ENCODE data around the gene ACSL5. TPM values are rescaled to one million over a fixed set of nuclear protein-coding genes. Genes with fewer than 3 reads are reported as not detected.

ACSL5 gene
- total RNA-seq, 2 experiments from 2014 or later, result 25.3 to 25.4 TPM

DNA sequence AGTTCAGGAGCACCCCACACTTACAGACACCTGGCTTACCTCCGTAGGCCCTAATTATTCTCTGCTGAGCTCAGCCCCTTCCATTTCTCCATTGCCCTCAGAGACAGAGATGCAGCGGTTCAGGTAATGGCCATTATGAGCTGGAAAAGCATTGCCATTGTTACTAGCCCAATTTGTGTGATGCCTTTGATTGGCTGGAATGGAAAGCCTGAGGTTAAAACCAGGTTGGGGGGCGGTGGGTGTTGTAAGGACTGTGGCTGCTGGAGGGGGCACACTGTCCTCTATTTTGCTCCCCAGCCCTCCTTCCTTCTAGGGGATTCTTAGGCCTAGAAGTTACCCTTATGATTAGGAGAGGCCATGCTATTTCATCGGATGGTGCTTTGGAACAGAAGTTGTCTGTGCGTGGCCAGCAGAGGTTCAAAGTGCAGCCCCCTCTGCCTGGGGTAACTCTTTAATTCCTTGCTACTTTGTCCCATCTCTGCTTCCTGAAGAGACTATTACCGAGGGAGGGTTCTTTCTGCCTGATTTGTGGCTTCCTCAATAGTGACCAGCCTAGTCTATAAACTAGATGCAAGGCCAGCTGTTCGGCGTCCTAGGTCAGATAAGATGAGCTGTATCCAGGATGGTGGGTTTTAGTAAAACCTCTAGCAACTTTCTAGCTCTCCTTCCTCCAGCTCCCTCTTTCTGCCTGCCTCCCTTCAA lies 14.2 kb upstream of the ACSL5 start:
- TF ChIP-seq, protein P1, sequence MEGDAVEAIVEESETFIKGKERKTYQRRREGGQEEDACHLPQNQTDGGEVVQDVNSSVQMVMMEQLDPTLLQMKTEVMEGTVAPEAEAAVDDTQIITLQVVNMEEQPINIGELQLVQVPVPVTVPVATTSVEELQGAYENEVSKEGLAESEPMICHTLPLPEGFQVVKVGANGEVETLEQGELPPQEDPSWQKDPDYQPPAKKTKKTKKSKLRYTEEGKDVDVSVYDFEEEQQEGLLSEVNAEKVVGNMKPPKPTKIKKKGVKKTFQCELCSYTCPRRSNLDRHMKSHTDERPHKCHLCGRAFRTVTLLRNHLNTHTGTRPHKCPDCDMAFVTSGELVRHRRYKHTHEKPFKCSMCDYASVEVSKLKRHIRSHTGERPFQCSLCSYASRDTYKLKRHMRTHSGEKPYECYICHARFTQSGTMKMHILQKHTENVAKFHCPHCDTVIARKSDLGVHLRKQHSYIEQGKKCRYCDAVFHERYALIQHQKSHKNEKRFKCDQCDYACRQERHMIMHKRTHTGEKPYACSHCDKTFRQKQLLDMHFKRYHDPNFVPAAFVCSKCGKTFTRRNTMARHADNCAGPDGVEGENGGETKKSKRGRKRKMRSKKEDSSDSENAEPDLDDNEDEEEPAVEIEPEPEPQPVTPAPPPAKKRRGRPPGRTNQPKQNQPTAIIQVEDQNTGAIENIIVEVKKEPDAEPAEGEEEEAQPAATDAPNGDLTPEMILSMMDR (conservative IDR thresholded peaks at IDR 0.05; ENCODE audit: low read length), result no peak
- TF ChIP-seq EZH2phosphoT487 (IDR thresholded peaks at IDR 0.05; ENCODE audit: borderline replicate concordance, low read depth, low read length), result no peak
- CTCF ChIA-PET (ENCODE audit: unreplicated experiment), result no interaction called here
- Histone ChIP-seq H3K9me3 (ENCODE audit: low read length) (no peaks in the 10 kb centered on the region), H3K4me2 (ENCODE audit: low read length) (no peak overlapping the region), H3K9me2 (ENCODE audit: insufficient read depth, low read length) (no peaks in the 10 kb centered on the region), H3K27ac (ENCODE audit: low read depth, low read length, poor library complexity, severe bottlenecking) (no peak overlapping the region), H3K79me2 (ENCODE audit: insufficient read depth, low read depth, low read length) (no peaks in the 10 kb centered on the region), H3K4me3 (ENCODE audit: low read depth, low read length, poor library complexity, severe bottlenecking) (no peak overlapping the region), H3K36me3 (ENCODE audit: insufficient read depth, low read length) (no peaks in the 10 kb centered on the region), H3K4me1 (ENCODE audit: insufficient read depth, low read length, poor library complexity, severe bottlenecking) (no peaks in the 10 kb centered on the region), H4K20me1 (ENCODE audit: insufficient read depth, low read length) (no peaks in the 10 kb centered on the region), H2AFZ (ENCODE audit: low read length) (no peak overlapping the region)
- no TSS peak for BruUV-seq (replicated peaks)
- POLR2A ChIA-PET, result interaction anchor here (0.7 to 1.7 kb wide), 2 partner anchors 8 to 12 kb away, joined by 3 to 8 read pairs; no protein-coding TSS in a partner anchor
- intact Hi-C loops (cut with micrococcal nuclease; ENCODE audit: unreplicated experiment), result no loop called here
- DNase-seq (ENCODE audit: low spot score), result no peak

DNA sequence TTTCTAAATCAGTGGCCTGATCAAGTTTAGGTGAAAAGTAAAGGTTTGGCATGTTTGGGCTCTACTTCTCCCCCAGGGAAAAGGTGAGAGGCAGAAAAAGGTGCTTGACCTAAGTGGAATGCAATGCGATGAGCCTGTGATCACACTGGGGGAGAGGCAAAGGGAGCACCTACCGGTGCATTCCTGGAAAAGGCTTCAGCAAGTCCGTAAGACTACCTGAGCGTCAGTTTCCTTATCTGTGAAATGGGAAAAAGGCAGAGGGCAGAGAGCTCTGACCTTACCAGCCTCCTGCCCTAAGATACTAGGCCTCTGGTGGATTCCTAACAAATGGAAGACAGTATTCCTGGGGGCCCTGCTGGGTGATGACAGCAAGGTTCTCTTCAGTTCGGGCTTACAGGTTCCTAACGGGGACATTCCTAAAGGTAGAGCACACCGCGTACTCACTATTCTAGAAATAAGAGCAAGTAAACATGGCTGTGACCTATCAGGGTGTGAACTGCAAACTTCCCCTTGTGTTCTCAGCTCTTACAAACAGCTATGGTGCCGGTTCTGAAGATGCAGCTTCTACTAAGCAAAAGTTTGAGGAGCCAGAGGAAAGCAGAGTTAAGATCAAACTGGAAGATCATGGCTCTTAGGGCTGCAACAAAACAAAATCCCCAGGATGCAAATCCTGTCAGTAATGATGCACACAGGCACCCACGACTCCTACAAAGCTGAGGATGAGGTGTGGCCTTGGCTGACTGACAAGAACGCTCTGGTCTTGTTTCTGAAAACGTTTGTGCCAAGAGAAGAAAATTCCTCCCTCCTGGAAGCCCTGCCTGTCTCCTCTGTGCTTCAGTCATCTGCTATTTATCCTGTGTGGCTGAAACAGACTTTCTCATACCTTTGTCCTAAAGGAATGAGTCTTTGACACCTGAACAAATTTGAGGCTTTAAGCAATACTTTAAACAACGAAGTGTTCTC lies 13.3 kb upstream of the ACSL5 start:
- DNase-seq (ENCODE audit: low spot score), result no peak
- Histone ChIP-seq H2AFZ (ENCODE audit: low read length) (no peak overlapping the region), H3K9me2 (ENCODE audit: insufficient read depth, low read length) (no peaks in the 10 kb centered on the region), H3K9me3 (ENCODE audit: low read length) (no peaks in the 10 kb centered on the region), H4K20me1 (ENCODE audit: insufficient read depth, low read length) (no peaks in the 10 kb centered on the region), H3K4me3 (ENCODE audit: low read depth, low read length, poor library complexity, severe bottlenecking) (no peak overlapping the region), H3K4me1 (ENCODE audit: insufficient read depth, low read length, poor library complexity, severe bottlenecking) (no peaks in the 10 kb centered on the region), H3K79me2 (ENCODE audit: insufficient read depth, low read depth, low read length) (no peaks in the 10 kb centered on the region), H3K36me3 (ENCODE audit: insufficient read depth, low read length) (no peaks in the 10 kb centered on the region), H3K27ac (ENCODE audit: low read depth, low read length, poor library complexity, severe bottlenecking) (no peak overlapping the region), H3K4me2 (ENCODE audit: low read length) (no peak overlapping the region)
- ChIA-PET POLR2A (interaction anchor here (0.7 to 1.7 kb wide), 2 partner anchors 9 to 12 kb away, joined by 3 to 8 read pairs; no protein-coding TSS in a partner anchor), CTCF (ENCODE audit: unreplicated experiment) (no interaction called here)
- intact Hi-C loops (cut with micrococcal nuclease; ENCODE audit: unreplicated experiment), result no loop called here
- no peak for TF ChIP-seq EZH2phosphoT487 (IDR thresholded peaks at IDR 0.05; ENCODE audit: borderline replicate concordance, low read depth, low read length)
- TF ChIP-seq, protein P1 (conservative IDR thresholded peaks at IDR 0.05; ENCODE audit: low read length), result no peak
- no TSS peak for BruUV-seq (replicated peaks)

Data from OCI-LY7 (cell line).